H1 (cell line): ENCODE results near the gene TPPP.

Experiments used
- EZH2 ChIP-seq: fragments of 200-600 bp; sonication (generic); IDR thresholded peaks from 2 replicates; pipeline ENCODE4 v1.7.1; 2012; ENCODE audit warnings: low read depth, mild to moderate bottlenecking, moderate library complexity, low read length, inconsistent platforms; ENCODE audit not compliant: severe bottlenecking
- FOSL1 ChIP-seq: IDR thresholded peaks from 2 replicates; pipeline ENCODE4 v1.6.1; 2011; ENCODE audit warnings: mild to moderate bottlenecking, low read depth, low read length, moderate library complexity; ENCODE audit not compliant: insufficient read depth
- KDM1A ChIP-seq: fragments of 200-600, 300-600 bp; sonication (generic); IDR thresholded peaks from 2 replicates; pipeline ENCODE4 v1.7.1; 2016; ENCODE audit warnings: mild to moderate bottlenecking, low read length, borderline replicate concordance
- PHF8 ChIP-seq: fragments of 200-600 bp; sonication (generic); conservative IDR thresholded peaks from 2 replicates; pipeline ENCODE4 v1.7.1; 2012; ENCODE audit warnings: low read depth, mild to moderate bottlenecking, inconsistent platforms, low read length, moderate library complexity
- SIRT6 ChIP-seq: IDR thresholded peaks from one replicate; pipeline ENCODE4 v1.7.1; 2012; ENCODE audit warnings: low read length, inconsistent platforms
- TF ChIP-seq, protein P1 (sequence below), 3 experiments: IDR thresholded peaks; 1 replicate in 2 of 3; 2 replicates in 1 of 3; pipeline versions ENCODE4 v1.5.1 to v1.6.1; 2011; ENCODE audit warnings: low read length in 3 of 3, mild to moderate bottlenecking in 3 of 3, inconsistent platforms in 2 of 3, low read depth in 1 of 3, moderate library complexity in 1 of 3; ENCODE audit not compliant: insufficient read depth in 1 of 3; ENCODE audit errors: control extremely low read depth in 1 of 3

DNA sequence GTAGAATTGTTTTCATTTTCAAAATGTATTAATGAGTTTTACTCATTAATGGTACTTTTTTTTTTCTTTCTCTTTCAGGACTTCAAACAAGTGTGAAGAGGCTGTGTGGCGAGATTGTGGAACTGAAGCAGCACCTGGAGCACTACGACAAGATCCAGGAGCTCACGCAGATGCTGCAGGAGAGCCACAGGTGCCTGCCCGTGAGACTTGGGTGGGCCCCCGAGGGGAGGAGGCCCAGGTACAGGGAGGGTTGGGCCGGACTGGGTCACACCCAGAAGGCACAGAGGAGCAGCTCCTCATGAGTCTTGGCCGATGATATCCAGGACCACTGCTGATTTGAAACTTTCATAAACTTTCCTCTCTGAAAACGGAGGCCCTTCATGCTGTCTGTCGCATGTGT lies 45.4 kb downstream of the TPPP start:
- no peak for TF ChIP-seq KDM1A
- no peak for TF ChIP-seq PHF8
- TF ChIP-seq, protein P1, sequence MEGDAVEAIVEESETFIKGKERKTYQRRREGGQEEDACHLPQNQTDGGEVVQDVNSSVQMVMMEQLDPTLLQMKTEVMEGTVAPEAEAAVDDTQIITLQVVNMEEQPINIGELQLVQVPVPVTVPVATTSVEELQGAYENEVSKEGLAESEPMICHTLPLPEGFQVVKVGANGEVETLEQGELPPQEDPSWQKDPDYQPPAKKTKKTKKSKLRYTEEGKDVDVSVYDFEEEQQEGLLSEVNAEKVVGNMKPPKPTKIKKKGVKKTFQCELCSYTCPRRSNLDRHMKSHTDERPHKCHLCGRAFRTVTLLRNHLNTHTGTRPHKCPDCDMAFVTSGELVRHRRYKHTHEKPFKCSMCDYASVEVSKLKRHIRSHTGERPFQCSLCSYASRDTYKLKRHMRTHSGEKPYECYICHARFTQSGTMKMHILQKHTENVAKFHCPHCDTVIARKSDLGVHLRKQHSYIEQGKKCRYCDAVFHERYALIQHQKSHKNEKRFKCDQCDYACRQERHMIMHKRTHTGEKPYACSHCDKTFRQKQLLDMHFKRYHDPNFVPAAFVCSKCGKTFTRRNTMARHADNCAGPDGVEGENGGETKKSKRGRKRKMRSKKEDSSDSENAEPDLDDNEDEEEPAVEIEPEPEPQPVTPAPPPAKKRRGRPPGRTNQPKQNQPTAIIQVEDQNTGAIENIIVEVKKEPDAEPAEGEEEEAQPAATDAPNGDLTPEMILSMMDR (IDR thresholded peaks at IDR 0.05; ENCODE audit: control extremely low read depth in 1 of 3, insufficient read depth in 1 of 3, low read depth in 1 of 3, low read length in 3 of 3), result no peak
- no peak for TF ChIP-seq FOSL1
- TF ChIP-seq EZH2, result no peak
- TF ChIP-seq SIRT6, result no peak
